IMR-90 (cell line): ENCODE measurements around the gene KRT80. TPM values are rescaled to one million over a fixed set of nuclear protein-coding genes. Genes with fewer than 3 reads are reported as not detected.
A peak's percentile ranks its signal among the peaks of the same experiment; 100 is the strongest.

Experiments used
- ATAC-seq: fragments of 200-7000 bp; cut with Tn5 transposase; 2 replicates; pipeline ENCODE4 v1.9.1; 2020; ENCODE audit warnings: low read depth, mild to moderate bottlenecking, moderate library complexity
- BruUV-seq: library from RNA; stranded (reverse); fragments of 400-500 nt; replicated peaks from 2 replicates; lab custom pipeline; 2021; lab: Mats Ljungman, UMichigan
- CTCF ChIA-PET: fragments of 300-600 bp; formaldehyde crosslinking; extraction: SDS; loops from one replicate; lab custom pipeline; 2021; ENCODE audit warnings: antibody characterized with exemption; lab: Yijun Ruan, JAX
- POLR2A ChIA-PET: fragments of 300-600 bp; sonication (Branson Sonifier 250); formaldehyde crosslinking; loops from one replicate; lab custom pipeline; 2022; ENCODE audit warnings: antibody characterized with exemption; ENCODE audit not compliant: unreplicated experiment; lab: Charles Lee
- DNase-seq: peaks from one replicate; pipeline ENCODE4 v3.0.0; 2013
- H2AFZ ChIP-seq: replicated peaks from 2 replicates; pipeline ENCODE3; 2013; ENCODE audit warnings: low read length, mild to moderate bottlenecking; ENCODE audit not compliant: poor library complexity
- H2AK5ac ChIP-seq: 2 replicates; pipeline ENCODE4 v1.6.1; 2013; ENCODE audit warnings: low read depth, low read length, inconsistent platforms
- H2AK9ac ChIP-seq: replicated peaks from 2 replicates; pipeline ENCODE3; 2013; ENCODE audit warnings: mild to moderate bottlenecking, low read depth, low read length, moderate library complexity; ENCODE audit not compliant: poor library complexity
- H2BK120ac ChIP-seq: 2 replicates; pipeline ENCODE4 v1.6.1; 2013; ENCODE audit warnings: low read depth, low read length, inconsistent platforms
- H2BK15ac ChIP-seq: 3 replicates; pipeline ENCODE4 v1.6.1; 2013; ENCODE audit warnings: low read depth, low read length, inconsistent platforms
- H2BK20ac ChIP-seq: 2 replicates; pipeline ENCODE4 v1.6.1; 2013; ENCODE audit warnings: low read depth, mild to moderate bottlenecking, inconsistent platforms, low read length, moderate library complexity
- H2BK5ac ChIP-seq: 2 replicates; pipeline ENCODE4 v1.6.1; 2013; ENCODE audit warnings: mild to moderate bottlenecking, low read depth, low read length, inconsistent platforms; ENCODE audit not compliant: poor library complexity, severe bottlenecking
- H3K14ac ChIP-seq: replicated peaks from 2 replicates; pipeline ENCODE4 v1.6.1; 2013; ENCODE audit warnings: low read depth, low read length, inconsistent platforms
- H3K18ac ChIP-seq: 2 replicates; pipeline ENCODE4 v1.6.1; 2013; ENCODE audit warnings: low read depth, low read length, control low read depth
- H3K23ac ChIP-seq: 2 replicates; pipeline ENCODE4 v1.6.1; 2013; ENCODE audit warnings: low read depth, low read length, inconsistent platforms
- H3K27ac ChIP-seq: 2 replicates; pipeline ENCODE4 v1.5.1; 2013; ENCODE audit warnings: mild to moderate bottlenecking, control low read depth, low read length; ENCODE audit not compliant: insufficient read depth
- H3K27me3 ChIP-seq: 2 replicates; pipeline ENCODE4 v1.6.1; 2013; ENCODE audit warnings: low read length; ENCODE audit not compliant: control insufficient read depth, insufficient read depth
- H3K36me3 ChIP-seq: 2 replicates; pipeline ENCODE4 v1.6.1; 2013; ENCODE audit warnings: low read length, mixed read lengths; ENCODE audit not compliant: control insufficient read depth, insufficient read depth
- H3K4ac ChIP-seq: 2 replicates; pipeline ENCODE4 v1.6.1; 2013; ENCODE audit warnings: low read depth, low read length, inconsistent platforms
- H3K4me1 ChIP-seq: 2 replicates; pipeline ENCODE4 v1.6.1; 2013; ENCODE audit warnings: low read length, mixed read lengths; ENCODE audit not compliant: control insufficient read depth, insufficient read depth
- H3K4me2 ChIP-seq: 2 replicates; pipeline ENCODE4 v1.6.1; 2013; ENCODE audit warnings: low read depth, mild to moderate bottlenecking, control low read depth, low read length, moderate library complexity
- H3K4me3 ChIP-seq: 2 replicates; pipeline ENCODE4 v1.5.1; 2013; ENCODE audit warnings: low read depth, mild to moderate bottlenecking, control low read depth, low read length, moderate library complexity; ENCODE audit not compliant: insufficient read depth
- H3K56ac ChIP-seq: 2 replicates; pipeline ENCODE4 v1.6.1; 2013; ENCODE audit warnings: low read length, inconsistent platforms; ENCODE audit not compliant: insufficient read depth; ENCODE audit errors: extremely low read depth
- H3K79me1 ChIP-seq, 2 experiments: 2 replicates each; pipeline ENCODE4 v1.6.1; 2013; ENCODE audit warnings: low read length in 2 of 2, inconsistent platforms in 1 of 2, low read depth in 1 of 2
- H3K9ac ChIP-seq: 2 replicates; pipeline ENCODE4 v1.6.1; 2013; ENCODE audit warnings: low read depth, low read length, control low read depth
- H3K9me1 ChIP-seq: 2 replicates; pipeline ENCODE4 v1.6.1; 2013; ENCODE audit warnings: low read length, inconsistent platforms; ENCODE audit not compliant: insufficient read depth
- H3K9me3 ChIP-seq: 2 replicates; pipeline ENCODE4 v1.6.1; 2013; ENCODE audit warnings: low read length; ENCODE audit not compliant: control insufficient read depth, insufficient read depth
- H4K20me1 ChIP-seq: 2 replicates; pipeline ENCODE4 v1.6.1; 2013; ENCODE audit warnings: low read length, inconsistent platforms; ENCODE audit not compliant: insufficient read depth
- H4K5ac ChIP-seq: 2 replicates; pipeline ENCODE4 v1.6.1; 2013; ENCODE audit warnings: mild to moderate bottlenecking, low read depth, low read length, control low read depth
- H4K8ac ChIP-seq, 2 experiments: 2 replicates each; pipeline ENCODE4 v1.6.1; 2013; ENCODE audit warnings: low read depth in 2 of 2, low read length in 2 of 2, control low read depth in 1 of 2, inconsistent platforms in 1 of 2
- H4K91ac ChIP-seq: 2 replicates; pipeline ENCODE4 v1.6.1; 2013; ENCODE audit warnings: low read depth, low read length, inconsistent platforms; ENCODE audit not compliant: insufficient read depth
- MAFK ChIP-seq: IDR thresholded peaks from 2 replicates; pipeline ENCODE4 v1.6.1; 2012; ENCODE audit warnings: low read depth, low read length, improper control_type of control experiment
- SMC3 ChIP-seq: fragments of 150-350 bp; IDR thresholded peaks from 2 replicates; pipeline ENCODE4 v1.6.1; 2016; ENCODE audit warnings: low read depth, mild to moderate bottlenecking, antibody characterized with exemption, low read length, moderate library complexity
- WGBS, 2 experiments: methylation state at CpG; one replicate each; pipeline versions ENCODE4 v1.1.5 to v1.1.7; 2013; ENCODE audit warnings: missing lambda C conversion rate in 2 of 2; ENCODE audit not compliant: insufficient read length in 1 of 2; ENCODE audit errors: extremely low coverage in 2 of 2; 5-methylcytosine and 5-hydroxymethylcytosine counted together
- dilution Hi-C: fragments of 300-500 bp; cut with HindIII; formaldehyde crosslinking; loops from one replicate; pipeline ENCODE4 v1.14.3; 2018; ENCODE audit warnings: low sequenced_read_pairs; ENCODE audit not compliant: unreplicated experiment
- in situ Hi-C: fragments of 300-500 bp; cut with MboI; formaldehyde crosslinking; loops from 3 replicates; pipeline ENCODE4 v1.14.3; 2019; ENCODE audit warnings: low sequenced_read_pairs, inconsistent platforms, mixed read lengths
- intact Hi-C: fragments of 100-400 bp; cut with micrococcal nuclease; formaldehyde crosslinking; loops from 2 replicates; pipeline ENCODE4 v1.10.0; 2022
- polyA plus RNA-seq, 3 experiments: library from polyadenylated mRNA; depleted of rRNA; stranded (reverse); fragments of >200 nt; gene quantifications; 2 replicates each; pipeline ENCODE4 v1.2.3, GENCODE V29; 2012; ENCODE audit warnings: low replicate concordance in 1 of 3
- total RNA-seq: library from RNA; depleted of rRNA; stranded (reverse); fragments of >200 nt; gene quantifications from 2 replicates; pipeline ENCODE4 v1.2.3, GENCODE V29; 2012
- TF ChIP-seq, protein P1 (sequence below): conservative IDR thresholded peaks from 2 replicates; pipeline ENCODE4 v1.5.1; 2012; ENCODE audit warnings: mild to moderate bottlenecking, low read depth, low read length, improper control_type of control experiment
- TF ChIP-seq, protein P2 (sequence below): fragments of 150-350 bp; IDR thresholded peaks from 2 replicates; pipeline ENCODE4 v1.6.1; 2017; ENCODE audit warnings: mild to moderate bottlenecking, antibody characterized with exemption, low read length, low read depth

The KRT80 gene
- total and polyA plus RNA-seq, 2 of the 4 experiments (the other 2 are of a cell fraction): 0.54 to 3.4 TPM

DNA sequence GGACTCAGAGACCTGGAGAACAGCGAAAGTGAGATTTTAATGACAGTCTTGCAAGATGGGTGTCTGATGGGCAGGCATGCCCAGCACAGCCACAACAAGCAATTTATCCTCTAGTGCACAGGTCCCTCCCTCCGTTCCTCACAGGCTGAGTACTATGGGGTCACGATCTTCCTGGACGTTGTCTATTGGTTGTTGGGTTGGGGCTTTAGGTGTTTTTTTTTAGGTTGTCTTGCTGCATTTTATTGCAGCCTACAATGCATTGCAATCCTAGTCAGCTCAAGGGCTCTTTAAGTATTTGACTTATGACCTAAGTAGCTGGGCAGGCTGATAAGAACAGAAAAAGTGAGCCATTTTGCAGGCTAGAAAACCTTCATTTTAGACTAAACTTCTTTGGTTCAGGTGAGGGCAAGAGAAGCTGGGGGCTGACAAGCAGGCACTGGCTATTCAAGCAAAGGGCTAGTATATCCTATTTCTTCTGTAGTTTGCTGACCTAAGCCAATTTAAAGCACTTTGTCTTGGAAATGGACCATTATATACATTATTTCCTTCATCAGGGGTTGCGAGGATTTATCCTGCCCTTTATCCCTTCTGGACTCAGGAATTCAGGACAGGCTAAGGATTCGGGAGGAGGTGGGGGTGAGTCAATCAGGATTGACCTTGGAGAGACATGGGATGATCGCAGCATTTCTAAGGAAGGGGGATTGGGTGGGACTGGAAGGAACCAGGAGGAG lies 47.3 kb upstream of the KRT80 start:
- Histone ChIP-seq H3K9me1 (peaks cover 15% of the 10 kb centered on the region), H4K8ac (no peak overlapping the region; a peak in 1 of 4 replicates), H3K27me3 (no peaks in the 10 kb centered on the region), H3K4me2 (no peak overlapping the region), H3K56ac (no peak overlapping the region), H3K4me1 (peaks cover 11% of the 10 kb centered on the region), H3K23ac (no peak overlapping the region), H2BK5ac (no peak overlapping the region), H3K14ac (no peak overlapping the region; the same call in 1 of the 2 replicates), H3K9me3 (no peaks in the 10 kb centered on the region), H2BK15ac (peak overlapping the region; percentile 21; the same call in 1 of the 3 replicates), H3K79me1 (peaks cover 0 to 6% of the 10 kb centered on the region in 2 experiments; a peak in 1 of 4 replicates), H3K9ac (no peak overlapping the region), H2BK20ac (peak overlapping the region; percentile 35; the same call in 1 of the 2 replicates), H3K36me3 (no peaks in the 10 kb centered on the region), H3K18ac (no peak overlapping the region), H3K4me3 (no peak overlapping the region), H2BK120ac (no peak overlapping the region), H2AK5ac (peak overlapping the region; percentile 11; the same call in 1 of the 2 replicates), H2AK9ac (no peak overlapping the region), H4K5ac (no peak overlapping the region), H3K27ac (no peak overlapping the region), H2AFZ (no peak overlapping the region), H3K4ac (no peak overlapping the region), H4K20me1 (no peaks in the 10 kb centered on the region), H4K91ac (peak overlapping the region; percentile 43; the same call in 1 of the 2 replicates)
- TF ChIP-seq, protein P1, sequence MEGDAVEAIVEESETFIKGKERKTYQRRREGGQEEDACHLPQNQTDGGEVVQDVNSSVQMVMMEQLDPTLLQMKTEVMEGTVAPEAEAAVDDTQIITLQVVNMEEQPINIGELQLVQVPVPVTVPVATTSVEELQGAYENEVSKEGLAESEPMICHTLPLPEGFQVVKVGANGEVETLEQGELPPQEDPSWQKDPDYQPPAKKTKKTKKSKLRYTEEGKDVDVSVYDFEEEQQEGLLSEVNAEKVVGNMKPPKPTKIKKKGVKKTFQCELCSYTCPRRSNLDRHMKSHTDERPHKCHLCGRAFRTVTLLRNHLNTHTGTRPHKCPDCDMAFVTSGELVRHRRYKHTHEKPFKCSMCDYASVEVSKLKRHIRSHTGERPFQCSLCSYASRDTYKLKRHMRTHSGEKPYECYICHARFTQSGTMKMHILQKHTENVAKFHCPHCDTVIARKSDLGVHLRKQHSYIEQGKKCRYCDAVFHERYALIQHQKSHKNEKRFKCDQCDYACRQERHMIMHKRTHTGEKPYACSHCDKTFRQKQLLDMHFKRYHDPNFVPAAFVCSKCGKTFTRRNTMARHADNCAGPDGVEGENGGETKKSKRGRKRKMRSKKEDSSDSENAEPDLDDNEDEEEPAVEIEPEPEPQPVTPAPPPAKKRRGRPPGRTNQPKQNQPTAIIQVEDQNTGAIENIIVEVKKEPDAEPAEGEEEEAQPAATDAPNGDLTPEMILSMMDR: no peak
- TF ChIP-seq, protein P2, sequence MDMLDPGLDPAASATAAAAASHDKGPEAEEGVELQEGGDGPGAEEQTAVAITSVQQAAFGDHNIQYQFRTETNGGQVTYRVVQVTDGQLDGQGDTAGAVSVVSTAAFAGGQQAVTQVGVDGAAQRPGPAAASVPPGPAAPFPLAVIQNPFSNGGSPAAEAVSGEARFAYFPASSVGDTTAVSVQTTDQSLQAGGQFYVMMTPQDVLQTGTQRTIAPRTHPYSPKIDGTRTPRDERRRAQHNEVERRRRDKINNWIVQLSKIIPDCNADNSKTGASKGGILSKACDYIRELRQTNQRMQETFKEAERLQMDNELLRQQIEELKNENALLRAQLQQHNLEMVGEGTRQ: no peak
- peak; percentile 79 for TF ChIP-seq MAFK
- no peak for TF ChIP-seq SMC3
- in situ Hi-C loops: no loop called here
- dilution Hi-C loops: no loop called here
- ChIA-PET POLR2A (no interaction called here), CTCF (interaction anchor here (2.7 kb wide), 1 partner anchor 40 kb away, joined by 14 read pairs; no protein-coding TSS in a partner anchor)
- 100% methylated on average over 1 of the region's 7 CpGs; no CpG with 5 or more reads in 1 of the 2 experiments for WGBS, 2 experiments
- DNase-seq (no peak), ATAC-seq (no peak)
- intact Hi-C loops: no loop called here
- BruUV-seq: no TSS peak
